Measurements from ENCODE around the gene USP25. TPM values are rescaled to one million over a fixed set of nuclear protein-coding genes. Genes with fewer than 3 reads are reported as not detected.
A peak's percentile ranks its signal among the peaks of the same experiment; 100 is the strongest.

The USP25 gene
- total RNA-seq, 2 experiments from 2014 or later = 31.8 to 35.8 TPM

DNA sequence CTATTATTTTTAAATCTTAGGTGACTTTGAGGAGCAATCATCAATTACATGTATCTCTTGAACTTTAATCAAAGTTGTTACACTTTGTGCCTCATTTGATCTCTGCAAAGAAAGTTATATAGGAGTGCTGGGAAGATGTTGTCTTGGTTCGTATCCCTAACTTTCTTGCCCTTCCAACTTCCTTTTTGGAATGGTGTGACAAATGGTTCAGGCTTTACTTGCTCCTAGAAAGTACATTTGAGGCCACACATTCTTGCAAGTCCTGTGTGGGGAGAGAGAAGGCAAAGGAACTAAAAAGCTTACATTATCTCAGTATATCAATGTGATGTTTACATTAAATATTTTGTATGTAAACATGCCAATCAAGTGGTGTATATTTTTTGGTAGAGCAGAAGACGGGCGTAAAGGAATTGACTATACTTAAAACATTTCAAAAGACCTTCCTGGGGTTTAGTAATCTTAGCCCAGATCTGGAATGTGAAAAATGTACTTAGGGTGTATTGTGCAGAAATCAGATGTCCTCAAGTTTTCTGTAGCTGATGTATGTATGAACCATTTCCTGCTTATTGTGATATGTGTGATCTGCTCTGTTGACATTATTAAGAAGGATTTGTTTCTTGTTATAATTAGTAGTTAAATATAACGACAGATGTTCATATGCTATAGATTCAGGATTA, 59.2 kb downstream of the USP25 start:
- Mint-ChIP-seq H3K9me3 (ENCODE audit: low read depth) (peaks cover 8% of the 10 kb centered on the region), H3K4me3 (no peak overlapping the region), H3K4me1 (peaks cover 24% of the 10 kb centered on the region), H3K27me3 (no peaks in the 10 kb centered on the region), H3K27ac (no peak overlapping the region), H3K36me3 (ENCODE audit: low read depth) (peaks cover 14% of the 10 kb centered on the region)
- DNase-seq (no peak), ATAC-seq (no peak)
- ChIA-PET POLR2A (no interaction called here), CTCF (no interaction called here)
- intact Hi-C loops (cut with DNase I, micrococcal nuclease) = no loop called here

DNA sequence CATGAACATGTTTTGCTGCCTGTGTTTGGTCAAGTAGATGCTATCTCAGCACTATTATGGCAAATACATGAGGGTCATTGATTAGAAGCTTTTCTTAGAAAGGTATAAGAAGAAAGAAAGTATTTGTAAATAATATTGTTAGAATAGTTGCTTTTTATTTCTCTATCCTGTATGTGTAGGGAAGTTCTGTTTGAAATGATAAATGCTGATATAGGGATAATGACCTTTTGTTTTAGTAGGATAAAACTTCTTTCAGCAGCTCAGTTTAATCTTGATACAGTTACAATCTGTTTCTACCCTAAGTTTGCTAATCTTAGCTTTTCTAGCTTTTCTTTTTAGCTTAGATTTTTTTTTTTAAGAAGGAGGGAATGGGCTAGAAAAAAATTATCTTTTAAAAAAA, 63.3 kb downstream of the USP25 start:
- Mint-ChIP-seq H3K36me3 (ENCODE audit: low read depth) (peaks cover 17% of the 10 kb centered on the region), H3K4me1 (peaks cover 44% of the 10 kb centered on the region), H3K9me3 (ENCODE audit: low read depth) (no peaks in the 10 kb centered on the region), H3K4me3 (no peak overlapping the region), H3K27me3 (no peaks in the 10 kb centered on the region), H3K27ac (no peak overlapping the region)
- POLR2A ChIA-PET = no interaction called here
- CTCF ChIA-PET = interaction anchor here (0.5 to 1.7 kb wide), 3 partner anchors 10 to 1534 kb away, joined by 3 to 6 read pairs (median 5); no protein-coding TSS in a partner anchor
- intact Hi-C loops (cut with DNase I, micrococcal nuclease) = no loop called here
- ATAC-seq (no peak), DNase-seq (no peak)

DNA sequence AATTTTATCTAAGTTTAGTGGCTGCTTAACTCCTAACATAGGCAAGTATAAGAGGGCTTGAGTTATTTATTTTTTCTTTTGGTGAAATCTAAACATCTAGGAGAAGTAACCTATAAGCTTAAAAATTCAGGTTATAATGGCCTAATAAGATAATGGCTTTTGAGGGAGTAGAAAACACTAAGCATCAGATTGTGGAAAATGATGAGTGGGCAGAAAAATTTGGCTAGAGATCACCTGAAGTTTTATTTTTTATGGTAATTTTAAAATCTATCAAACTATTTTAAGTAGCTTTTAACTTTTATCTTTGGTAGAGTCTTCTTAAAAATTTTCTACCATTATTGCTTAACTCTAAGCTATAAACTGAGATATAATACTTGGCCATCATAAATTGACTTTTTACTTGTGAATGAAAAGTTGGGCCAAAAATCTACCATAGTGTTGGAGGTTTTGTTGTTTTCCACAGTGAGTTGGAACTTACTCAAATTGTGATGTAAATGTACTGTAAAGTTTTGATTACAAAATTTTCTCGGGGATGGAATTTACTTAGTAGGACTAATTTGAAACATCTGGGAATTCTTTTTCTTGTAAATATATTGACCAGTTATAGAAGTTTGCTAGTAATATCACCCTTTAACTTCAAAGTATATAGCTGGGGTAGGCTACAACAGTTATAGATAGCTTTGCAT, 63.9 kb downstream of the USP25 start:
- intact Hi-C loops (cut with DNase I, micrococcal nuclease) = no loop called here
- Mint-ChIP-seq H3K4me3 (no peak overlapping the region), H3K27ac (no peak overlapping the region), H3K9me3 (ENCODE audit: low read depth) (no peaks in the 10 kb centered on the region), H3K36me3 (ENCODE audit: low read depth) (peaks cover 20% of the 10 kb centered on the region), H3K27me3 (no peaks in the 10 kb centered on the region), H3K4me1 (peaks cover 47% of the 10 kb centered on the region)
- ChIA-PET CTCF (interaction anchor here (0.5 to 1.7 kb wide), 4 partner anchors 10 to 1534 kb away, joined by 3 to 6 read pairs (median 4); no protein-coding TSS in a partner anchor), POLR2A (no interaction called here)
- ATAC-seq = no peak
- no peak for DNase-seq

DNA sequence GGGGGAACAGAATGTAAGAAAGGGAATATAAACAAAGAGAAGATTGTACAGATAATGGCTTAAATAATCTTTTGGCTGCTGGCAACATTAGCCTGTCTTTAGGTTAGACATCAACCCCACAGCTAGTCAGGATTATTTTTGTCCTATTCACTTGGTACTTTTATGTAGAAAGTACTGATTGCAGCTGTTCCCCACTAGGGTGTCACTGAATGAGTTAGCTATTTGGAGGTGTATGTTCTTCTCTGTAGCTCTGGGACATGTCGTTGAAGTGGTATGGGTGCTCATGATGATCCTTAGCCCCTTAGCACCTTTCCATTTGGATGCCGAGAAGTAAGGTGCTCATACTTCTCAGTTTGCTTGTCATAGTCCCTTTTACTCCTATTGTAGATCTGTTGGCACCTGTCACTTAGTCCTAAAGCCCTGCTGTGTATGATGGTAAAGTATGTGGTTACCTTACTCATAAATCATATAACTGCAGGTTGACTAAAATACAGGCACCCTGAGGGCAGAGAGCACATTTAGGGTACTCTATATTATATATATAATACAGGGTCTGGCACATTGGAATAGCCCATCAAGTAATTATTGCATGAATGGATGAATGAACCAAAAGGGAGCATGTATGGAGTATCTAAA, 64.6 kb downstream of the USP25 start:
- Mint-ChIP-seq H3K4me1 (peaks cover 46% of the 10 kb centered on the region), H3K36me3 (ENCODE audit: low read depth) (peaks cover 21% of the 10 kb centered on the region), H3K27me3 (no peaks in the 10 kb centered on the region), H3K27ac (no peak overlapping the region), H3K9me3 (ENCODE audit: low read depth) (no peaks in the 10 kb centered on the region), H3K4me3 (no peak overlapping the region)
- CTCF ChIA-PET = interaction anchor here (0.6 to 1.7 kb wide), 3 partner anchors 9 to 58 kb away, joined by 3 to 6 read pairs (median 5); no protein-coding TSS in a partner anchor
- peak; percentile 50 for ATAC-seq
- POLR2A ChIA-PET = no interaction called here
- no peak for DNase-seq
- intact Hi-C loops (cut with DNase I, micrococcal nuclease) = no loop called here

DNA sequence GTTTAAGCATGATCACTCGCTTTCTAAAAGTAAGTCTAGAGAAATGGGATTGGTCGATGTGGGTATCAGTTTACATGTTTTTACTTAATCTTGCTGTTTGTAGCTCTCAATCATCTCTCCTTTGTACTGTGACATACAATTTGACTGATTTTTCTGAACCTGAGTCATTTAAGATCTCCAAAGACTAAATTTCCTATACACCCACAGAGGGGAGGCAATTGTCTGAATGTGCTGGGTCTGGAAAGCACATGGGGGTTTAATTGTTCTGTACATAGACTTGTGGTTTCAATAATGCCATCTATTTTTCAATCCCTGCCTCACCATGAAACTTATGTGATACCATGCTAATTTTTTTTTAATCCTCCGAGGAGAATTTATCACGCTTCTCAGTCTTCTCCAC, 65.8 kb downstream of the USP25 start:
- intact Hi-C loops (cut with DNase I, micrococcal nuclease) = loop anchor here in 1 of 2 experiments (5.0 kb wide), 1 partner anchor 63 kb away; no protein-coding TSS in a partner anchor
- peaks cover 43% of the 10 kb centered on the region for H3K4me1 Mint-ChIP-seq
- DNase-seq (no peak), ATAC-seq (peak; percentile 71)
- H3K27ac Mint-ChIP-seq = peak overlapping the region; percentile 2
- ChIA-PET POLR2A (no interaction called here), CTCF (no interaction called here)
- H3K9me3 Mint-ChIP-seq (ENCODE audit: low read depth) = no peaks in the 10 kb centered on the region
- peaks cover 27% of the 10 kb centered on the region for H3K36me3 Mint-ChIP-seq (ENCODE audit: low read depth)
- H3K4me3 Mint-ChIP-seq = no peak overlapping the region
- H3K27me3 Mint-ChIP-seq = no peaks in the 10 kb centered on the region

DNA sequence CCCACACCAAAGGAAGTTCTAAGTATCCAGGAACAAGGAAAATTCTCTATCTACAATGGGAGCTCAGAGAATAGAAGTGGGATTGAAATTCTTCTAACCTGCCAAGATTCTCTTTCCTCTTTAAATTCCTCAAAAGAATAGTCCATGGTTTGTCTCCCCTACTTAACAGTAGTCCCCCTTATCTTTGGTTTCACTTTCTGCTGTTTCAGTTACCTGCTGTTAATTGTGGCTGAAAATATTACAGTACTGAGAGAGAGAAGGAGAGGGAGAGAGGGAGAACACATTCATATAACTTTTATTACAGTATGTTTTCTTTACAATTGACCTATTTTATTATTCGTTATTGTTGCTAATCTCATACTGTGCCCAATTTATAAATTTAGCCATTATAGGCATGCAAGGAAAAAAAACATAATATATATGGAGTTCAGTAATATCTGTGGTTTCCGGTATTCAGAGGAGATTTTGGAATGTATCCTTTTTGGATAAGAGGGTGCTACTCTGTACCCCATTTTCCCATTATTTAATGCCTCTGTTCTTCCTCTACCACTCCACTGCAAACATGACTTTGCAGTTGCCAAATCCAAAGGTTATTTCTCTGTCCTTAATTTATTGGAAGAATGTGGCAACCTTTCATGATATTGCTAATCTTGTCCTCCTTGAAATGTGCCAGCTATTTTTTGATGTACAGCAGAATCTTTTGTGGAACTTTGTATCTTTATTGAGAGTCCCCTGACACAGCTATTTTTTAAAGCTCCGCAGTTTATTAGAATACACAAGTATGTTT, 68.0 kb downstream of the USP25 start:
- intact Hi-C loops (cut with DNase I, micrococcal nuclease) = loop anchor here in 1 of 2 experiments (5.0 kb wide), 1 partner anchor 65 kb away; no protein-coding TSS in a partner anchor
- Mint-ChIP-seq H3K4me1 (peaks cover 44% of the 10 kb centered on the region), H3K9me3 (ENCODE audit: low read depth) (no peaks in the 10 kb centered on the region), H3K27me3 (no peaks in the 10 kb centered on the region), H3K36me3 (ENCODE audit: low read depth) (peaks cover 37% of the 10 kb centered on the region), H3K4me3 (no peak overlapping the region), H3K27ac (no peak overlapping the region)
- POLR2A ChIA-PET = no interaction called here
- CTCF ChIA-PET = interaction anchor here (1.1 kb wide), 1 partner anchor 12 kb away, joined by 3 read pairs; no protein-coding TSS in a partner anchor
- no peak for DNase-seq
- ATAC-seq = no peak

DNA sequence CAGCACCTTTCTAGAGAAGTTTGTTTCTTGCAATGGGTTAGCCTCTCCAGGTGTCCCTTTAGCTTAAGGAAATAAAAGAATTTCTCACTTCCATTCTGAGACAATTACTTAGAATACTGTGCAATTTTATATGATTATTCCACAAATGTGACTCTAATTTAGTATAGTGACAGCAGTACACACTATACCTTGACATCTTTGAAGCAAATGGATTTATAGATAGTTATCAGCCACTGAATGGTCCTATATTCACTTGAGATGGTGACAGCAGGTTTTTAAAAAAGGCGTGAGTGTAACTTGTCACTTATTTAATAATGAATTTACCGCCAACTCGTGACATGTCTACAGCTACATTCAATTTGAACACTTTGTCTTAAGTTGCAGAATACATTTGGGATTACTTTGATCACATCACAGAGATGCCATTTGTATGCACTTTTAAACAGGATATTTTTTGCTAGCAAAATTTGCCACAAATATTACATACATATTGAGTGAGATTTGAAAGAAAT, 71.6 kb downstream of the USP25 start:
- intact Hi-C loops (cut with DNase I, micrococcal nuclease) = no loop called here
- H3K9me3 Mint-ChIP-seq (ENCODE audit: low read depth) = no peaks in the 10 kb centered on the region
- no peak overlapping the region for H3K27ac Mint-ChIP-seq
- no peak for DNase-seq
- H3K27me3 Mint-ChIP-seq = no peaks in the 10 kb centered on the region
- H3K4me1 Mint-ChIP-seq = peaks cover 28% of the 10 kb centered on the region
- no peak overlapping the region for H3K4me3 Mint-ChIP-seq
- ChIA-PET POLR2A (no interaction called here), CTCF (no interaction called here)
- H3K36me3 Mint-ChIP-seq (ENCODE audit: low read depth) = peaks cover 39% of the 10 kb centered on the region
- no peak for ATAC-seq

DNA sequence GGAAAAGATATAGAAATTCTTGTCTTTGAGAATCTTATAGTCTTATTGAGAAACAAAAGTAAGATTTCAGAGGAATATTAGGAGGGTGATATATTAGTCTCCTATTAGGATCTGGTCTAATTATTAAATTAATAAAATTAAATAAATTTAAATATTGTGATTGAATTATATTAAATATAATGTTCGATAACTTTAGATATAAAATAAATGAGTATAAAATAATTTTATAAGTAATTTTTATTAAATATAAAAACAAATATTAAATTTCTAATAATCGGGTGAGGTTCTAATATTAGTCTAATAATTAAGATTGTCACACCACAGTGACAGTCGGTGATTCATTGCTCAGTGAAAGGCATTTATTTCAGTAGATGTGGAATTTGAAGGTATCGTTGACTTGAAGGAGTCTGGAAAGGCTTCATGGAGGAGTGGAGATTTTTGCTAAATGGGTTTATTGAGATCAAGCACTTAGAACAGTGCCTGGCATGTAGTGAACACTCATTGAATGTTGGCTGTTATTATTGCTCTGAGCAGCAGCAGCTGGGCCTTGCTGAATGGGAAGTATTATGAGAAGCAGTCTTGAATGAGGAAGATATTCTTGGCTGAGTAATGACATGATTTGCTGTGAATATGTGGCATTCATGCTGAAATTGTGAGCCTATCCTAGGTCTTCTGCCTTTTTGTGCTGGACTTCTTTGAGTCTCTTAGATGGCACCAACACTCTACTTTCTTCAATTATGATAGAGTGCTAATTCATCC, 74.6 kb downstream of the USP25 start:
- Mint-ChIP-seq H3K36me3 (ENCODE audit: low read depth) (peaks cover 45% of the 10 kb centered on the region), H3K27me3 (no peaks in the 10 kb centered on the region), H3K4me1 (peaks cover 5% of the 10 kb centered on the region), H3K4me3 (no peak overlapping the region), H3K27ac (no peak overlapping the region), H3K9me3 (ENCODE audit: low read depth) (no peaks in the 10 kb centered on the region)
- DNase-seq (no peak), ATAC-seq (no peak)
- ChIA-PET POLR2A (no interaction called here), CTCF (interaction anchor here (1.7 kb wide), 1 partner anchor 11 kb away, joined by 6 read pairs; no protein-coding TSS in a partner anchor)
- intact Hi-C loops (cut with DNase I, micrococcal nuclease) = no loop called here

DNA sequence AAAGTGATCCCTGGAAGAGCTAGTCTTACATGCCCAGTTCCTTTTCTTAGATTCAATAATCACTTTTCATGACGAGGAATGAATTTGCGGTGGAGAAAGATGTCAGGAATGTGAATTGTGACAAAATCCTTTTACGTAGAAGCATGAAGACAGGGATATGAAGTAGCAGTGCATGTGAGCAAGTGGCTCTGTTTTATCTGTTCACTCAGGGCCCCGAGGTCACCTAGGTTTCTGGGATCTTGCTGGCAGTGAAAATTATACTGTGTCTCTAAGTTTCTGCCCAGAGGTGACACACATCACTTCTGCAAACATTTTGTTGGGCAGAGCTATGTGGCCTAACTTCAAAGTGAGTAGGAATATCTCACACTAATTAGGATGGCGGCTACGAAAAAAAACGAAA, 79.3 kb downstream of the USP25 start:
- intact Hi-C loops (cut with DNase I, micrococcal nuclease) = no loop called here
- H3K4me1 Mint-ChIP-seq = peaks cover 11% of the 10 kb centered on the region
- ATAC-seq (no peak), DNase-seq (no peak)
- ChIA-PET POLR2A (no interaction called here), CTCF (no interaction called here)
- no peak overlapping the region for H3K27ac Mint-ChIP-seq
- no peaks in the 10 kb centered on the region for H3K27me3 Mint-ChIP-seq
- no peak overlapping the region for H3K4me3 Mint-ChIP-seq
- peaks cover 9% of the 10 kb centered on the region for H3K9me3 Mint-ChIP-seq (ENCODE audit: low read depth)
- H3K36me3 Mint-ChIP-seq (ENCODE audit: low read depth) = peaks cover 59% of the 10 kb centered on the region

DNA sequence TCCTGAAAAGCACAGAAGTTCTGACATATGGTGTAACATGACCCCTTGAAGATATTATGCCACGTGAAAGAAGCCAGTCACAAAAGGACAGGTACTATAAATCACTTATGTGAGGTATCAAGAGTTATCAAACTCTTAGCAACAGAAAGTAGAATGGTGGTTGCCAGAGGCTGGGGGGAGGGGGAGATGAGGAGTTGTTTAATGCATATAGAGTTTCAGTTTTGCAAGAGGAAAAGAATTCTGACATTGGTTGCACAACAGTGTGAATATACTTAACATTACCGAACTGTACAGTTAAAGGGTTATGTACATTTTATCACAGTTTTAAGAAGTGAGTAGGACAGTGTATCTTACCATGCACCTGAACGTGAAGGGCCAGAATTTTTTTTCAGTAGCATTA, 80.0 kb downstream of the USP25 start:
- DNase-seq = peak; percentile 26
- no peak overlapping the region for H3K4me3 Mint-ChIP-seq
- H3K9me3 Mint-ChIP-seq (ENCODE audit: low read depth) = peaks cover 15% of the 10 kb centered on the region
- POLR2A ChIA-PET = no interaction called here
- no peak for ATAC-seq
- CTCF ChIA-PET = no interaction called here
- peaks cover 8% of the 10 kb centered on the region for H3K4me1 Mint-ChIP-seq
- H3K36me3 Mint-ChIP-seq (ENCODE audit: low read depth) = peaks cover 62% of the 10 kb centered on the region
- H3K27ac Mint-ChIP-seq = no peak overlapping the region
- no peaks in the 10 kb centered on the region for H3K27me3 Mint-ChIP-seq
- intact Hi-C loops (cut with DNase I, micrococcal nuclease) = no loop called here
